ENCODE measurements around the gene IFIH1.

The IFIH1 gene

DNA sequence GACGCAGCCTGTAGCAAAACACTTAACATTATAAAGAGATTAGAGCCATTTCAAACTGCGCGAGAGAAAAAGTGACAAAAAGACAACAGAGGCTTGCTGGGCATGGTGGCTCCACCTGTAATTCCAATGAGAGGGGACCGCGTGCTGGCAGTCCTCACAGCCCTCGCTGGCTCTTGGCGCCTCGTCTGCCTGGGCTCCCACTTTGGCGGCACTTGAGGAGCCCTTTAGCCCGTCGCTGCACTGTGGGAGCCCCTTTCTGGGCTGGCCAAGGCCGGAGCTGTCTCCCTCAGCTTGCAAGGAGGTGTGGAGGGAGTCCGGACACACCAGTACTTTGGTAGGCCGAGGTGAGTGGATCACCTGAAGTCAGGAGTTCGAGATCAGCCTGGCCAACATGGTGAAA, 9.3 kb upstream of the IFIH1 start:
- H2BK12ac ChIP-seq (ENCODE audit: low read length in 2 of 2): no peak overlapping the region
- H3K27me3 ChIP-seq (ENCODE audit: control insufficient read depth in 1 of 2, insufficient read depth in 1 of 2, low read length in 2 of 2): no peaks in the 10 kb centered on the region
- no peak overlapping the region for H3K9ac ChIP-seq (ENCODE audit: low read length)
- no peak overlapping the region for H3K4ac ChIP-seq (ENCODE audit: low read depth in 1 of 2, low read length in 2 of 2)
- 88% methylated on average over 13 of the region's 15 CpGs for WGBS
- no peak for DNase-seq
- H3K9me3 ChIP-seq (ENCODE audit: control insufficient read depth, low read length): no peaks in the 10 kb centered on the region
- H2AFZ ChIP-seq (ENCODE audit: low read depth, low read length): no peak overlapping the region
- H2BK120ac ChIP-seq (ENCODE audit: low read depth, low read length): no peak overlapping the region
- no peak overlapping the region for H3K23ac ChIP-seq (ENCODE audit: low read length in 2 of 2)
- H3K4me1 ChIP-seq (ENCODE audit: control insufficient read depth, insufficient read depth, low read depth, low read length): no peaks in the 10 kb centered on the region
- H3K14ac ChIP-seq (ENCODE audit: low read length in 2 of 2): no peak overlapping the region
- H3K36me3 ChIP-seq (ENCODE audit: control insufficient read depth in 1 of 2, insufficient read depth in 2 of 2, low read depth in 1 of 2, low read length in 2 of 2): no peaks in the 10 kb centered on the region
- no peak overlapping the region for H2BK5ac ChIP-seq (ENCODE audit: low read depth, low read length, poor library complexity, severe bottlenecking)
- H2AK5ac ChIP-seq (ENCODE audit: low read length, severe bottlenecking): no peak overlapping the region
- H3K4me2 ChIP-seq (ENCODE audit: low read length, poor library complexity, severe bottlenecking): no peak overlapping the region
- H3K4me3 ChIP-seq (ENCODE audit: insufficient read depth in 1 of 2, low read depth in 1 of 2, low read length in 2 of 2): no peak overlapping the region
- no peaks in the 10 kb centered on the region for H3K79me1 ChIP-seq (replicated peaks; ENCODE audit: low read length, poor library complexity, severe bottlenecking)
- no peak overlapping the region for H4K91ac ChIP-seq (ENCODE audit: low read length)
- no peak overlapping the region for H3K18ac ChIP-seq (ENCODE audit: low read depth in 1 of 2, low read length in 2 of 2)
- H2BK15ac ChIP-seq (ENCODE audit: low read depth, poor library complexity, severe bottlenecking): no peak overlapping the region
- no peak overlapping the region for H3K27ac ChIP-seq (ENCODE audit: low read length, poor library complexity, severe bottlenecking)
- no peak overlapping the region for H4K8ac ChIP-seq (ENCODE audit: low read length)

DNA sequence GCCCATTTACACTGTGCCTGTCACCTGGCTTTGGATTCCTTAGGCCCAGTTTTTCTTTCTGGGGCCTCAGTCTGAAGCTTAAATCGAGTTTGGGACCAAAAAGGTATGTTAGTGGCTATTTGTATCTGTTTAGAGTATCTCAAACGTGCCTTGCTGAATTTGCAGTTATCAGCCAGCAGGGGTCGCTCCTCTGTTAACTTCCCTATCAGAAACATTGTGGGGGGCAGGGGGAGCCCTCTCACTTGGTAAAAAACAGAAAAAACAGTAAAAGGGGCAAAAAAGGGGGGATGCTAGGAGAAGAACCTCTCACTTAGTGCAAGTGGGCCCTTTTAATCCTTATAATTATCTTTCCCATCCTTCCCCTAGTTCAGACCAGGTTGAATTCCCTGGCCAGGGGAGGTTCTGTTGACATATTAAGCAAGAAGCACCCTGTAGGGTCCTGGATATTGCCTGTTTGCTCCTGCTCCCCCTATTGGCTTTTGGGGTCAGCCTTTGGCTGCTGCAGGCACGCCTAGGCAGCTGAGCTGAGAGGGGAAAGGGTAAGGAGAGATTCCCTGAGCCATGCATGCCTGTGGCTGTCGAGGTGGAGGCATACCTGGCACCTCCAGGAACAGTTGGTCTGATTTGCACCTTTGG, 8.8 kb upstream of the IFIH1 start:
- Histone ChIP-seq H3K27me3 (ENCODE audit: control insufficient read depth in 1 of 2, insufficient read depth in 1 of 2, low read length in 2 of 2) (no peaks in the 10 kb centered on the region), H3K36me3 (ENCODE audit: control insufficient read depth in 1 of 2, insufficient read depth in 2 of 2, low read depth in 1 of 2, low read length in 2 of 2) (no peaks in the 10 kb centered on the region), H3K27ac (ENCODE audit: low read length, poor library complexity, severe bottlenecking) (no peak overlapping the region), H2BK15ac (ENCODE audit: low read depth, poor library complexity, severe bottlenecking) (no peak overlapping the region), H3K18ac (ENCODE audit: low read depth in 1 of 2, low read length in 2 of 2) (no peak overlapping the region), H2AK5ac (ENCODE audit: low read length, severe bottlenecking) (no peak overlapping the region), H2BK120ac (ENCODE audit: low read depth, low read length) (no peak overlapping the region), H2BK12ac (ENCODE audit: low read length in 2 of 2) (no peak overlapping the region), H3K4me3 (ENCODE audit: insufficient read depth in 1 of 2, low read depth in 1 of 2, low read length in 2 of 2) (no peak overlapping the region), H4K8ac (ENCODE audit: low read length) (no peak overlapping the region), H4K91ac (ENCODE audit: low read length) (no peak overlapping the region), H3K4ac (ENCODE audit: low read depth in 1 of 2, low read length in 2 of 2) (no peak overlapping the region), H3K79me1 (replicated peaks; ENCODE audit: low read length, poor library complexity, severe bottlenecking) (no peaks in the 10 kb centered on the region), H2BK5ac (ENCODE audit: low read depth, low read length, poor library complexity, severe bottlenecking) (no peak overlapping the region), H3K4me2 (ENCODE audit: low read length, poor library complexity, severe bottlenecking) (no peak overlapping the region), H3K23ac (ENCODE audit: low read length in 2 of 2) (no peak overlapping the region), H2AFZ (ENCODE audit: low read depth, low read length) (no peak overlapping the region), H3K14ac (ENCODE audit: low read length in 2 of 2) (no peak overlapping the region), H3K9ac (ENCODE audit: low read length) (no peak overlapping the region), H3K9me3 (ENCODE audit: control insufficient read depth, low read length) (no peaks in the 10 kb centered on the region), H3K4me1 (ENCODE audit: control insufficient read depth, insufficient read depth, low read depth, low read length) (no peaks in the 10 kb centered on the region)
- DNase-seq: no peak
- 52% methylated on average over 3 of the region's 5 CpGs for WGBS

GRCh38 chr2:162324953-162325352, 6.5 kb upstream of the IFIH1 start:
- no peak overlapping the region for H3K9ac ChIP-seq (ENCODE audit: low read length)
- H3K4me1 ChIP-seq (ENCODE audit: control insufficient read depth, insufficient read depth, low read depth, low read length): no peaks in the 10 kb centered on the region
- no peak overlapping the region for H4K91ac ChIP-seq (ENCODE audit: low read length)
- no peak overlapping the region for H2BK12ac ChIP-seq (ENCODE audit: low read length in 2 of 2)
- H2BK120ac ChIP-seq (ENCODE audit: low read depth, low read length): no peak overlapping the region
- H3K27ac ChIP-seq (ENCODE audit: low read length, poor library complexity, severe bottlenecking): no peak overlapping the region
- no peak overlapping the region for H2AK5ac ChIP-seq (ENCODE audit: low read length, severe bottlenecking)
- no peak overlapping the region for H3K23ac ChIP-seq (ENCODE audit: low read length in 2 of 2)
- no peak overlapping the region for H3K18ac ChIP-seq (ENCODE audit: low read depth in 1 of 2, low read length in 2 of 2)
- no peak overlapping the region for H2BK15ac ChIP-seq (ENCODE audit: low read depth, poor library complexity, severe bottlenecking)
- H3K14ac ChIP-seq (ENCODE audit: low read length in 2 of 2): no peak overlapping the region
- no peak for DNase-seq
- H3K36me3 ChIP-seq (ENCODE audit: control insufficient read depth in 1 of 2, insufficient read depth in 2 of 2, low read depth in 1 of 2, low read length in 2 of 2): no peaks in the 10 kb centered on the region
- no peak overlapping the region for H3K4me3 ChIP-seq (ENCODE audit: insufficient read depth in 1 of 2, low read depth in 1 of 2, low read length in 2 of 2)
- no peaks in the 10 kb centered on the region for H3K9me3 ChIP-seq (ENCODE audit: control insufficient read depth, low read length)
- H3K79me1 ChIP-seq (replicated peaks; ENCODE audit: low read length, poor library complexity, severe bottlenecking): no peaks in the 10 kb centered on the region
- no peak overlapping the region for H4K8ac ChIP-seq (ENCODE audit: low read length)
- no peak overlapping the region for H2BK5ac ChIP-seq (ENCODE audit: low read depth, low read length, poor library complexity, severe bottlenecking)
- H2AFZ ChIP-seq (ENCODE audit: low read depth, low read length): no peak overlapping the region
- no peak overlapping the region for H3K4ac ChIP-seq (ENCODE audit: low read depth in 1 of 2, low read length in 2 of 2)
- no peak overlapping the region for H3K4me2 ChIP-seq (ENCODE audit: low read length, poor library complexity, severe bottlenecking)
- no peaks in the 10 kb centered on the region for H3K27me3 ChIP-seq (ENCODE audit: control insufficient read depth in 1 of 2, insufficient read depth in 1 of 2, low read length in 2 of 2)
- WGBS: 100% methylated on average over 1 of the region's 1 CpG

GRCh38 chr2:162320864-162321517, 2.5 kb upstream of the IFIH1 start:
- Histone ChIP-seq H3K79me1 (replicated peaks; ENCODE audit: low read length, poor library complexity, severe bottlenecking) (no peaks in the 10 kb centered on the region), H3K18ac (ENCODE audit: low read depth in 1 of 2, low read length in 2 of 2) (no peak overlapping the region), H2BK120ac (ENCODE audit: low read depth, low read length) (no peak overlapping the region), H3K36me3 (ENCODE audit: control insufficient read depth in 1 of 2, insufficient read depth in 2 of 2, low read depth in 1 of 2, low read length in 2 of 2) (no peaks in the 10 kb centered on the region), H2AK5ac (ENCODE audit: low read length, severe bottlenecking) (no peak overlapping the region), H3K27me3 (ENCODE audit: control insufficient read depth in 1 of 2, insufficient read depth in 1 of 2, low read length in 2 of 2) (no peaks in the 10 kb centered on the region), H3K4me3 (ENCODE audit: insufficient read depth in 1 of 2, low read depth in 1 of 2, low read length in 2 of 2) (no peak overlapping the region), H2BK12ac (ENCODE audit: low read length in 2 of 2) (no peak overlapping the region), H3K4ac (ENCODE audit: low read depth in 1 of 2, low read length in 2 of 2) (no peak overlapping the region), H2AFZ (ENCODE audit: low read depth, low read length) (no peak overlapping the region), H3K9ac (ENCODE audit: low read length) (no peak overlapping the region), H4K8ac (ENCODE audit: low read length) (no peak overlapping the region), H3K23ac (ENCODE audit: low read length in 2 of 2) (no peak overlapping the region), H2BK15ac (ENCODE audit: low read depth, poor library complexity, severe bottlenecking) (no peak overlapping the region), H3K4me1 (ENCODE audit: control insufficient read depth, insufficient read depth, low read depth, low read length) (peaks cover 5% of the 10 kb centered on the region), H3K27ac (ENCODE audit: low read length, poor library complexity, severe bottlenecking) (no peak overlapping the region), H3K4me2 (ENCODE audit: low read length, poor library complexity, severe bottlenecking) (no peak overlapping the region), H3K9me3 (ENCODE audit: control insufficient read depth, low read length) (no peaks in the 10 kb centered on the region), H4K91ac (ENCODE audit: low read length) (no peak overlapping the region), H2BK5ac (ENCODE audit: low read depth, low read length, poor library complexity, severe bottlenecking) (no peak overlapping the region), H3K14ac (ENCODE audit: low read length in 2 of 2) (no peak overlapping the region)
- no peak for DNase-seq
- WGBS: no CpG with 5 or more reads among the region's 1 CpG
